SU-DHL-6 (cell line): ENCODE results near the gene PPP2R3A.
"Not testable (repeated sequence)": the region's sequence is repeated elsewhere in the genome, so short reads cannot be mapped to it uniquely, and the experiment has no call there.

Experiments
- H2AFZ ChIP-seq: fragments of 200-600 bp; sonication (generic); 2 replicates; pipeline ENCODE4 v1.6.1; 2014; ENCODE audit warnings: low read depth, mild to moderate bottlenecking, moderate library complexity, mixed read lengths, antibody characterized with exemption, low read length; ENCODE audit not compliant: severe bottlenecking
- H3F3A ChIP-seq: fragments of 200-600 bp; shearing (Covaris generic); 2 replicates; pipeline ENCODE4 v1.6.0; 2016; ENCODE audit warnings: antibody characterized with exemption, mild to moderate bottlenecking; ENCODE audit not compliant: insufficient read depth
- H3K27ac ChIP-seq: fragments of 200-600 bp; sonication (generic); 2 replicates; pipeline ENCODE4 v1.5.1; 2016; ENCODE audit warnings: low read depth, mild to moderate bottlenecking, low read length, moderate library complexity, mixed read lengths
- H3K27me3 ChIP-seq: fragments of 200-600 bp; sonication (generic), shearing (Covaris generic); 2 replicates; pipeline ENCODE4 v1.6.0; 2014; ENCODE audit warnings: mild to moderate bottlenecking, low read length
- H3K36me3 ChIP-seq: fragments of 200-600 bp; sonication (generic); 2 replicates; pipeline ENCODE4 v1.6.1; 2014; ENCODE audit warnings: mild to moderate bottlenecking, low read length, mixed read lengths
- H3K4me2 ChIP-seq: fragments of 300-600, 200-600 bp; shearing (Covaris generic), sonication (generic); 2 replicates; pipeline ENCODE4 v1.6.0; 2014; ENCODE audit warnings: low read length, low read depth, mild to moderate bottlenecking; ENCODE audit not compliant: poor library complexity, severe bottlenecking
- H3K4me3 ChIP-seq: fragments of 200-600 bp; sonication (generic); 2 replicates; pipeline ENCODE4 v1.5.1; 2014; ENCODE audit warnings: antibody characterized with exemption, low read length, mild to moderate bottlenecking, mixed read lengths; ENCODE audit not compliant: insufficient read depth, poor library complexity, severe bottlenecking
- H3K79me2 ChIP-seq: fragments of 200-600 bp; sonication (generic); 2 replicates; pipeline ENCODE4 v1.6.1; 2014; ENCODE audit warnings: mild to moderate bottlenecking, low read length, moderate library complexity; ENCODE audit not compliant: insufficient read depth
- H3K9ac ChIP-seq: fragments of 200-600 bp; sonication (generic); 2 replicates; pipeline ENCODE4 v1.7.0; 2014; ENCODE audit warnings: mild to moderate bottlenecking, low read length
- H3K9me2 ChIP-seq: fragments of 200-600 bp; sonication (generic); replicated peaks from 2 replicates; pipeline ENCODE4 v1.6.1; 2014; ENCODE audit warnings: low read length; ENCODE audit not compliant: insufficient read depth
- H3K9me3 ChIP-seq: fragments of 200-600 bp; sonication (generic); 2 replicates; pipeline ENCODE4 v1.6.1; 2014; ENCODE audit warnings: low read length, mixed read lengths; ENCODE audit not compliant: insufficient read depth
- H4K20me1 ChIP-seq: fragments of 200-600 bp; sonication (generic); 2 replicates; pipeline ENCODE4 v1.6.1; 2014; ENCODE audit warnings: low read depth, mild to moderate bottlenecking, antibody characterized with exemption, low read length, moderate library complexity, mixed read lengths
- CTCF ChIP-seq: fragments of 200-600 bp; sonication (generic); IDR thresholded peaks from one replicate; pipeline ENCODE4 v1.5.1; 2017; ENCODE audit warnings: antibody characterized with exemption, mild to moderate bottlenecking, low read length, moderate library complexity; ENCODE audit not compliant: insufficient read depth, poor library complexity, severe bottlenecking
- EZH2phosphoT487 ChIP-seq: fragments of 200-600 bp; sonication (generic), shearing (Covaris generic); conservative IDR thresholded peaks from 2 replicates; pipeline ENCODE4 v1.6.1; 2018; ENCODE audit warnings: mild to moderate bottlenecking, antibody characterized with exemption, low read length, moderate library complexity, mixed read lengths

PPP2R3A gene

GRCh38 chr3:135929670-135930069, 35.9 kb upstream of the PPP2R3A start:
- no peaks in the 10 kb centered on the region for H3K79me2 ChIP-seq
- H3K36me3 ChIP-seq, result no peaks in the 10 kb centered on the region
- H3K9me3 ChIP-seq, result no peaks in the 10 kb centered on the region
- H3K27ac ChIP-seq, result no peak overlapping the region
- H3K4me2 ChIP-seq, result no peak overlapping the region
- H3K27me3 ChIP-seq, result no peaks in the 10 kb centered on the region
- no peak overlapping the region for H3K4me3 ChIP-seq
- no peaks in the 10 kb centered on the region for H3F3A ChIP-seq
- no peak overlapping the region for H2AFZ ChIP-seq
- H3K9ac ChIP-seq, result no peak overlapping the region
- H3K9me2 ChIP-seq, result no peaks in the 10 kb centered on the region
- TF ChIP-seq EZH2phosphoT487, result no peak
- TF ChIP-seq CTCF, result no peak
- no peaks in the 10 kb centered on the region for H4K20me1 ChIP-seq

GRCh38 chr3:135930255-135930654, 35.3 kb upstream of the PPP2R3A start:
- H3K36me3 ChIP-seq, result no peaks in the 10 kb centered on the region
- no peaks in the 10 kb centered on the region for H3K27me3 ChIP-seq
- H3K9me2 ChIP-seq, result no peaks in the 10 kb centered on the region
- no peak overlapping the region for H2AFZ ChIP-seq
- TF ChIP-seq CTCF (no peak), EZH2phosphoT487 (no peak)
- no peak overlapping the region for H3K9ac ChIP-seq
- H3K4me3 ChIP-seq, result no peak overlapping the region
- no peaks in the 10 kb centered on the region for H3F3A ChIP-seq
- H3K27ac ChIP-seq, result no peak overlapping the region
- no peaks in the 10 kb centered on the region for H4K20me1 ChIP-seq
- no peaks in the 10 kb centered on the region for H3K79me2 ChIP-seq
- H3K9me3 ChIP-seq, result no peaks in the 10 kb centered on the region
- H3K4me2 ChIP-seq, result no peak overlapping the region

- not testable (repeated sequence) for H4K20me1 ChIP-seq, H3K9me3 ChIP-seq, H3K4me2 ChIP-seq, H3K27me3 ChIP-seq, H3K27ac ChIP-seq, H3K9ac ChIP-seq, H2AFZ ChIP-seq, H3K79me2 ChIP-seq, H3K36me3 ChIP-seq, H3F3A ChIP-seq, H3K4me3 ChIP-seq, H3K9me2 ChIP-seq
These were observed 30.4 kb upstream of the PPP2R3A start for GRCh38 chr3:135935171-135935570.

- H3K4me2 ChIP-seq, H3K9ac ChIP-seq, H3F3A ChIP-seq, H3K9me2 ChIP-seq, H3K4me3 ChIP-seq, H4K20me1 ChIP-seq, H3K9me3 ChIP-seq, H3K27me3 ChIP-seq, H3K27ac ChIP-seq, H3K36me3 ChIP-seq, H3K79me2 ChIP-seq, H2AFZ ChIP-seq: not testable (repeated sequence)
These were observed 27.8 kb upstream of the PPP2R3A start for GRCh38 chr3:135937766-135938165.
